SK-N-SH treated with all-trans-retinoic acid at 6 μM for 48 hours (cell line): ENCODE results near the gene MANSC4.

Source experiments
- ATAC-seq: fragments of 200-7000 bp; cut with Tn5 transposase; 3 replicates; pipeline ENCODE4 v1.9.1; 2020; ENCODE audit warnings: mild to moderate bottlenecking, moderate library complexity
- ARNTL ChIP-seq: fragments of 450-650 bp; formaldehyde crosslinking; IDR thresholded peaks from 2 replicates; pipeline ENCODE4 v1.5.0; 2020; ENCODE audit warnings: low read depth, mild to moderate bottlenecking, moderate library complexity, borderline replicate concordance
- BACH2 ChIP-seq: fragments of 250-450 bp; sonication (Bioruptor Pico); IDR thresholded peaks from 2 replicates; pipeline ENCODE4 v1.9.0; 2021; ENCODE audit warnings: mild to moderate bottlenecking, borderline replicate concordance
- CREB5 ChIP-seq: fragments of 250-450 bp; sonication (Bioruptor Pico); IDR thresholded peaks from 2 replicates; pipeline ENCODE4 v1.5.1; 2020; ENCODE audit warnings: low read depth, mild to moderate bottlenecking, moderate library complexity
- CSDC2 ChIP-seq: fragments of 250-450 bp; sonication (Bioruptor Pico); IDR thresholded peaks from 2 replicates; pipeline ENCODE4 v1.5.0; 2020; ENCODE audit warnings: mild to moderate bottlenecking, moderate library complexity
- CSRNP3 ChIP-seq: fragments of 250-450 bp; sonication (Bioruptor Pico); IDR thresholded peaks from 2 replicates; pipeline ENCODE4 v1.5.1; 2021; ENCODE audit warnings: mild to moderate bottlenecking, moderate library complexity
- ESRRG ChIP-seq: fragments of 250-450 bp; sonication (Bioruptor Pico); IDR thresholded peaks from 2 replicates; pipeline ENCODE4 v1.6.1; 2021; ENCODE audit warnings: mild to moderate bottlenecking
- GLIS3 ChIP-seq: fragments of 250-450 bp; sonication (Bioruptor Pico); IDR thresholded peaks from 2 replicates; pipeline ENCODE4 v1.5.0; 2020; ENCODE audit warnings: mild to moderate bottlenecking, moderate library complexity
- ISL1 ChIP-seq: fragments of 250-450 bp; sonication (Bioruptor Pico); IDR thresholded peaks from 2 replicates; pipeline ENCODE4 v2.1.2; 2022; ENCODE audit warnings: mild to moderate bottlenecking, moderate library complexity
- OSR1 ChIP-seq: fragments of 250-450 bp; sonication (Bioruptor Pico); IDR thresholded peaks from 2 replicates; pipeline ENCODE4 v1.8.0; 2022; ENCODE audit warnings: moderate library complexity, mild to moderate bottlenecking, inconsistent platforms
- PATZ1 ChIP-seq: fragments of 250-450 bp; sonication (Bioruptor Pico); IDR thresholded peaks from 2 replicates; pipeline ENCODE4 v1.8.0; 2020; ENCODE audit warnings: mild to moderate bottlenecking, moderate library complexity, borderline replicate concordance
- POU6F1 ChIP-seq: fragments of 250-450 bp; sonication (Bioruptor Pico); IDR thresholded peaks from 2 replicates; pipeline ENCODE4 v1.8.0; 2021; ENCODE audit warnings: low read depth, mild to moderate bottlenecking, moderate library complexity, borderline replicate concordance
- PPARA ChIP-seq: fragments of 250-450 bp; sonication (Bioruptor Pico); IDR thresholded peaks from 2 replicates; pipeline ENCODE4 v1.5.0; 2020; ENCODE audit warnings: mild to moderate bottlenecking, borderline replicate concordance
- RARB ChIP-seq: fragments of 250-450 bp; sonication (Bioruptor Pico); IDR thresholded peaks from 2 replicates; pipeline ENCODE4 v1.8.0; 2021; ENCODE audit warnings: mild to moderate bottlenecking, moderate library complexity
- SNAI2 ChIP-seq: fragments of 250-450 bp; sonication (Bioruptor Pico); IDR thresholded peaks from 2 replicates; pipeline ENCODE4 v1.5.0; 2020; ENCODE audit warnings: mild to moderate bottlenecking, moderate library complexity
- TCF4 ChIP-seq: fragments of 250-450 bp; sonication (Bioruptor Pico); IDR thresholded peaks from 2 replicates; pipeline ENCODE4 v1.8.0; 2021; ENCODE audit warnings: mild to moderate bottlenecking, moderate library complexity, borderline replicate concordance
- TOX ChIP-seq: fragments of 250-450 bp; sonication (Bioruptor Pico); IDR thresholded peaks from 2 replicates; pipeline ENCODE4 v1.8.0; 2021; ENCODE audit warnings: mild to moderate bottlenecking, moderate library complexity, borderline replicate concordance
- TSHZ2 ChIP-seq: fragments of 250-450 bp; sonication (Bioruptor Pico); IDR thresholded peaks from 2 replicates; pipeline ENCODE4 v1.5.0; 2020; ENCODE audit warnings: mild to moderate bottlenecking, moderate library complexity
- ZC3H10 ChIP-seq: fragments of 250-450 bp; sonication (Bioruptor Pico); IDR thresholded peaks from 2 replicates; pipeline ENCODE4 v1.5.1; 2021; ENCODE audit warnings: mild to moderate bottlenecking, moderate library complexity
- ZFP3 ChIP-seq: fragments of 250-450 bp; sonication (Bioruptor Pico); IDR thresholded peaks from 2 replicates; pipeline ENCODE4 v1.5.0; 2020; ENCODE audit warnings: mild to moderate bottlenecking, moderate library complexity
- ZFP30 ChIP-seq: fragments of 450-650 bp; formaldehyde crosslinking; IDR thresholded peaks from 2 replicates; pipeline ENCODE4 v1.5.0; 2022; ENCODE audit warnings: mild to moderate bottlenecking, moderate library complexity
- ZNF565 ChIP-seq: fragments of 450-650 bp; formaldehyde crosslinking; conservative IDR thresholded peaks from 2 replicates; pipeline ENCODE4 v1.5.0; 2020; ENCODE audit warnings: low read depth, mild to moderate bottlenecking, moderate library complexity
- ZNF70 ChIP-seq: fragments of 450-650 bp; formaldehyde crosslinking; IDR thresholded peaks from 2 replicates; pipeline ENCODE4 v1.5.0; 2020; ENCODE audit warnings: mild to moderate bottlenecking, moderate library complexity
- ZNF8 ChIP-seq: fragments of 450-650 bp; formaldehyde crosslinking; IDR thresholded peaks from 2 replicates; pipeline ENCODE4 v1.5.0; 2020; ENCODE audit warnings: mild to moderate bottlenecking, moderate library complexity

Gene MANSC4

GRCh38 chr12:27771481-27772327 is 8.3 kb downstream of the MANSC4 start:
- TF ChIP-seq CSRNP3 (no peak), BACH2 (CRISPR knock-in tag) (no peak), ISL1 (CRISPR knock-in tag) (no peak), CREB5 (CRISPR knock-in tag) (no peak), ZFP30 (no peak), CSDC2 (no peak), PPARA (no peak), ZNF565 (CRISPR knock-in tag) (no peak), ZFP3 (CRISPR knock-in tag) (no peak), RARB (no peak), TCF4 (CRISPR knock-in tag) (no peak), ZNF8 (CRISPR knock-in tag) (no peak), SNAI2 (CRISPR knock-in tag) (no peak), POU6F1 (no peak), TOX (CRISPR knock-in tag) (no peak)
- no peak for ATAC-seq

- ATAC-seq, result no peak; the same call in 2 of the 3 replicates
- TF ChIP-seq ESRRG (CRISPR knock-in tag) (no peak), ZNF70 (CRISPR knock-in tag) (no peak), POU6F1 (no peak), PATZ1 (CRISPR knock-in tag) (no peak), ZC3H10 (CRISPR knock-in tag) (no peak), TOX (CRISPR knock-in tag) (no peak), ZNF565 (CRISPR knock-in tag) (no peak), OSR1 (CRISPR knock-in tag) (no peak), RARB (no peak), CSDC2 (no peak), GLIS3 (CRISPR knock-in tag) (no peak), TSHZ2 (CRISPR knock-in tag) (no peak), SNAI2 (CRISPR knock-in tag) (no peak), BACH2 (CRISPR knock-in tag) (no peak), ZNF8 (CRISPR knock-in tag) (no peak), ZFP3 (CRISPR knock-in tag) (no peak), PPARA (no peak), ARNTL (CRISPR knock-in tag) (no peak), TCF4 (CRISPR knock-in tag) (no peak)
These were observed 10.8 kb downstream of the MANSC4 start for GRCh38 chr12:27769142-27769673.
